Esophagus squamous epithelium (tissue), 4 donors: ENCODE results near the gene TBXAS1.
"Not testable (repeated sequence)": the region's sequence is repeated elsewhere in the genome, so short reads cannot be mapped to it uniquely, and the experiment has no call there.

Experiments used
- POLR2A ChIP-seq, 4 donors: fragments of 450-650 bp; IDR thresholded peaks; one replicate each; pipeline ENCODE4 v1.6.1; 2017; ENCODE audit warnings: antibody characterized with exemption in 4 of 4, mild to moderate bottlenecking in 4 of 4, moderate library complexity in 3 of 4
- TF ChIP-seq, protein P1 (sequence below), 6 experiments: fragments of 450-650 bp in 4 of 6; fragments of 200-600 bp in 2 of 6; sonication (generic) in 2 of 6; IDR thresholded peaks; one replicate each; pipeline ENCODE4 v1.5.1; 2016 to 2019; ENCODE audit warnings: antibody characterized with exemption in 6 of 6, mild to moderate bottlenecking in 4 of 6, moderate library complexity in 4 of 6

DNA sequence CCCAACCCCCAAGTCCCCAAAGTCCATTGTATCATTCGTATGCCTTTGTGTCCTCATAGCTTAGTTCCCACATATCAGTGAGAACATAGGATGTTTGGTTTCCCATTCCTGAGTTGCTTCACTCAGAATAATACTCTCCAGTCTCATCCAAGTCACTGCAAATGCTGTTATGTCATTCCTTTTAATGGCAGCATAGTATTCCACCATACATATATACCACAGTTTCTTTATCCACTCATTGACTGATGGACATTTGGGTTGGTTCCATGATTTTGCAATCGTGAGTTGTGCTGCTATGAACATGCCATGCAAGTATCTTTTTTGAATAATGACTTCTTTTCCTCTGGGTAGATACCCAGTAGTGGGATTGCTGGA lies 74.0 kb downstream of the TBXAS1 start:
- TF ChIP-seq, protein P1, sequence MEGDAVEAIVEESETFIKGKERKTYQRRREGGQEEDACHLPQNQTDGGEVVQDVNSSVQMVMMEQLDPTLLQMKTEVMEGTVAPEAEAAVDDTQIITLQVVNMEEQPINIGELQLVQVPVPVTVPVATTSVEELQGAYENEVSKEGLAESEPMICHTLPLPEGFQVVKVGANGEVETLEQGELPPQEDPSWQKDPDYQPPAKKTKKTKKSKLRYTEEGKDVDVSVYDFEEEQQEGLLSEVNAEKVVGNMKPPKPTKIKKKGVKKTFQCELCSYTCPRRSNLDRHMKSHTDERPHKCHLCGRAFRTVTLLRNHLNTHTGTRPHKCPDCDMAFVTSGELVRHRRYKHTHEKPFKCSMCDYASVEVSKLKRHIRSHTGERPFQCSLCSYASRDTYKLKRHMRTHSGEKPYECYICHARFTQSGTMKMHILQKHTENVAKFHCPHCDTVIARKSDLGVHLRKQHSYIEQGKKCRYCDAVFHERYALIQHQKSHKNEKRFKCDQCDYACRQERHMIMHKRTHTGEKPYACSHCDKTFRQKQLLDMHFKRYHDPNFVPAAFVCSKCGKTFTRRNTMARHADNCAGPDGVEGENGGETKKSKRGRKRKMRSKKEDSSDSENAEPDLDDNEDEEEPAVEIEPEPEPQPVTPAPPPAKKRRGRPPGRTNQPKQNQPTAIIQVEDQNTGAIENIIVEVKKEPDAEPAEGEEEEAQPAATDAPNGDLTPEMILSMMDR (IDR thresholded peaks at IDR 0.05) = not testable (repeated sequence)
- TF ChIP-seq POLR2A (IDR thresholded peaks at IDR 0.05) = not testable (repeated sequence)
